ENCODE data around the gene TENM3. TPM values are rescaled to one million over a fixed set of nuclear protein-coding genes. Genes with fewer than 3 reads are reported as not detected.

TENM3 gene
- total RNA-seq, 2 donors from 2014 or later: not detected

DNA sequence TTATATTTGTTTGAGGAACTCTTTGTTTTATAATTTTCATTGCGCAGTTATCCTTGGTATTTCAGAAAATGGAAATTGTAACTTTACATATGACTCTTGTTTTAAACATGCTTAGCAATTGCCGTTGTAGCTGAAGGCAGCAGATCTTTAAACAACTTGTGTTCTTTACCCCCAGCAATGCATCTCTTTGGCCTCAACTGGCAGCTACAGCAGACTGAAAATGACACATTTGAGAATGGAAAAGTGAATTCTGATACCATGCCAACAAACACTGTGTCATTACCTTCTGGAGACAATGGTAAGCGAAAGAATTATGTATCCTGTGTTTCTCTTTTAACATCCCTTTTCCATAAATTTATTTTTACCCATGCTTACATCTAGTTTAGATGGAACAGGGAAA lies 410.4 kb downstream of the TENM3 start:
- DNase-seq: no peak
- no peaks in the 10 kb centered on the region for H3K9me3 ChIP-seq (ENCODE audit: control insufficient read depth, low read length, poor library complexity, severe bottlenecking)
- Mint-ChIP-seq H3K36me3 (ENCODE audit: low read depth) (no peaks in the 10 kb centered on the region), H3K27me3 (peaks cover 13% of the 10 kb centered on the region), H3K4me1 (no peaks in the 10 kb centered on the region), H3K4me3 (no peak overlapping the region), H3K27ac (no peak overlapping the region)
- no peak for ATAC-seq

DNA sequence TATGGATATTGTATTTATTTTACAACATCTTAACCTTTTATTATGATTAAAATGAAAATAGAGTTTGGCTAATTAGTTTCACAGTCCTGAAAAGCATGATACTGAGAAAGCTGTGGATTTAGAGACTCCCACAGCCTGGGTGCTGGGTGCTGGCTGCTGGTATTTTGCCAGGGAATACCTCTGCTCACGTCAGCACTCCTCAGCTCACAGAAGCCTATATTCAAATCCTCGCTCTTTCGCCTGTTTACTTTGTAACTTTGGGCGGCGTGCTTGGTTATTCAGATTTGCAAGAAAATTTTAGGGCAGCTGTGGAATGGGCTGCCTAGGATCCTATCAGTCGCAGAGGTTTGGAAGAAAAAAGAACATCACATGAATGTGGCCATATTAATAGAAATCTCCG lies 412.1 kb downstream of the TENM3 start:
- no peak for DNase-seq
- Mint-ChIP-seq H3K27ac (no peak overlapping the region), H3K4me1 (no peaks in the 10 kb centered on the region), H3K36me3 (ENCODE audit: low read depth) (no peaks in the 10 kb centered on the region), H3K27me3 (peaks cover 18% of the 10 kb centered on the region), H3K4me3 (no peak overlapping the region)
- no peaks in the 10 kb centered on the region for H3K9me3 ChIP-seq (ENCODE audit: control insufficient read depth, low read length, poor library complexity, severe bottlenecking)
- ATAC-seq: no peak

DNA sequence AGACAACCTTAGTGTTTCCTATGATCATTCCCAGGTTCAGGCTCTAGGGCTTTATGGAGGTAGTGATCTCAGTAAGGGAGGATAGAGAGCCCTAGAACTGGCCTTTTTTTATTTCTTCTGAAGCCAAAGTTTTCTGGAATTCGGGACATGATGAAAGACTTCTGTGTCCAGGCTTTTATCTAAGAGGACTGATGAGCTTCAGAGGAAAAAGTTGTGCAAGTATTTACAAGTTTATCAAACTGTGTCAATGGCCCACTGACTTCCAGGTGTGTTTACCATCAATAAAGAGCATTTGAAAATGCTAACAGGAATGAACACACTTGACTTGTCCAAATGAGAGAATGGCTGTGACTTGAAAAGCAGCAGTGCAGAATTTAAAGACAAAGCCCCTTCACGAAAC lies 419.3 kb downstream of the TENM3 start:
- DNase-seq (no peak), ATAC-seq (no peak)
- no peaks in the 10 kb centered on the region for H3K36me3 Mint-ChIP-seq (ENCODE audit: low read depth)
- H3K27ac Mint-ChIP-seq: no peak overlapping the region
- no peaks in the 10 kb centered on the region for H3K4me1 Mint-ChIP-seq
- no peak overlapping the region for H3K4me3 Mint-ChIP-seq
- H3K9me3 ChIP-seq (ENCODE audit: control insufficient read depth, low read length, poor library complexity, severe bottlenecking): no peaks in the 10 kb centered on the region
- H3K27me3 Mint-ChIP-seq: peaks cover 17% of the 10 kb centered on the region

DNA sequence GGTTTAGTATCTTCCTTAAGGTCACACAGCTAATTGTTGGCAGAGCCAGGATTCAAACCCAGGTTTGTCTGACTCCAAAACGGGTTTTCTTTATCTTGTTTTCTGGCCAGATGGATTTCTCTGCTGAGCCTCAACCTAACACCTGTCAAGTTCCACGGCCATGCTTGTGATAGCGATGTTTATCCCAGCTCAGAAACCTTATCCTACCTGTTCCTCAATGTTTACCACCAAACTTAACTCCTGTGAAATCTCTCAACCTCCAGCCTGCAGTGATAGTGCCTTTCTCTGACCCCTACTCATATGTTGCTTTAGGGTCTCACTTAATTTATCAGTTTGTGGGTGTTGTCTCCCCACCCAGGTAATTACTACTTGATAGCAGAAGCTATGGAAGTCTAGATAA lies 428.0 kb downstream of the TENM3 start:
- no peak overlapping the region for H3K27ac Mint-ChIP-seq
- H3K36me3 Mint-ChIP-seq (ENCODE audit: low read depth): no peaks in the 10 kb centered on the region
- H3K4me1 Mint-ChIP-seq: no peaks in the 10 kb centered on the region
- peaks cover 20% of the 10 kb centered on the region for H3K27me3 Mint-ChIP-seq
- ATAC-seq (no peak), DNase-seq (no peak)
- H3K4me3 Mint-ChIP-seq: no peak overlapping the region
- no peaks in the 10 kb centered on the region for H3K9me3 ChIP-seq (ENCODE audit: control insufficient read depth, low read length, poor library complexity, severe bottlenecking)

DNA sequence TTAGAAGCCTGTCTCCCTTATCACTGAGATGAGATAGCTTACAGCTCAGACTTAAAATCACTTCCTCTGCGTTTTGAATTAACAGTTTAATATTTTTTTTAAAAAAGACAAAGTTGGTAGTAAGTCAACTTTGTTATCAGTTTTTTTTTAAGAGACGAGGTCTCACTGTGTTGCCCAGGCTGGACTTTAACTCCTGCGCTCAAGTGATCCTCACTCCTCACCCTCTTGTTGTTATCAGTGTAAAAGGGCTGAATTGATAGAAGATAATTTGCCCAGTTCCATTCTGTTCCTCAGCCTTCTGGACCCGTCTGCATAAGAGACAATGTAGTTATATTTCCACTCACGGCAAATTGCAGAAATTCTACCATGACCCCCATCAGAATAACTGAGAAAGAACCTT lies 428.5 kb downstream of the TENM3 start:
- DNase-seq: no peak
- Mint-ChIP-seq H3K27me3 (peaks cover 23% of the 10 kb centered on the region), H3K36me3 (ENCODE audit: low read depth) (no peaks in the 10 kb centered on the region), H3K27ac (no peak overlapping the region), H3K4me3 (no peak overlapping the region), H3K4me1 (no peaks in the 10 kb centered on the region)
- no peaks in the 10 kb centered on the region for H3K9me3 ChIP-seq (ENCODE audit: control insufficient read depth, low read length, poor library complexity, severe bottlenecking)
- ATAC-seq: no peak

DNA sequence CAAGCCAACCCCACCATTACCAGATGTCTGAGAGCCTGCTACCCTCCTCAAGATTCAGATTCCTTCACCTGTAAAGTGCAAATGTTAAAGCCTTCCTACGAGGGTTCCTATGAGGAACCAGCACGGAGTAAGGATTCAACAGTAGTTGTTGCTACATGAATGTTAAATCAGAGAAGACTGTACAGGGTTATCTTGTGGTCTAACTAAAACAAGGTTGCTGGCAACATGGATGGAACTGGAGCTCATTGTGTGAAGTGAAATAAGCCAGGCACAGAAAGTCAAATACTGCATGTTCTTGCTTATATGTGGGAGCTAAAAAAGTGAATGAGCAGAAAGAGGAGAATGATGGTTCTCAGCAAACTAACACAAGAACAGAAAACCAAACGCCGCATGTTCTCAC lies 435.4 kb downstream of the TENM3 start:
- ATAC-seq (no peak), DNase-seq (no peak)
- Mint-ChIP-seq H3K27ac (no peak overlapping the region), H3K36me3 (ENCODE audit: low read depth) (no peaks in the 10 kb centered on the region), H3K4me1 (no peaks in the 10 kb centered on the region), H3K4me3 (no peak overlapping the region), H3K27me3 (peaks cover 32% of the 10 kb centered on the region)
- H3K9me3 ChIP-seq (ENCODE audit: control insufficient read depth, low read length, poor library complexity, severe bottlenecking): no peaks in the 10 kb centered on the region

DNA sequence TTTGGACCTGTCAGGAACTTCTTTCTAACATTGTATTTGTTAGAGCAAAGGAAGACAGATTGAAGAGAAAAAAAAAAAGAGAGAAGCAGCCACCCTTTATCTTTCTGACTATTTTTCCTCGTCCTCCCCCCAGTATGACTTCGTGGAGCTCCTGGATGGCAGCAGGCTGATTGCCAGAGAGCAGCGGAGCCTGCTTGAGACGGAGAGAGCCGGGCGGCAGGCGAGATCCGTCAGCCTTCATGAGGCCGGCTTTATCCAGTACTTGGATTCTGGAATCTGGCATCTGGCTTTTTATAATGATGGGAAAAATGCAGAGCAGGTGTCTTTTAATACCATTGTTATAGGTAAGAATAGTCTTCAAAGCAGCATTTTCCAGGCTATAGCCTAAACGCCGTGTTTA lies 436.3 kb downstream of the TENM3 start:
- Mint-ChIP-seq H3K27ac (no peak overlapping the region), H3K4me3 (no peak overlapping the region), H3K27me3 (peaks cover 28% of the 10 kb centered on the region), H3K4me1 (no peaks in the 10 kb centered on the region), H3K36me3 (ENCODE audit: low read depth) (no peaks in the 10 kb centered on the region)
- ATAC-seq (no peak), DNase-seq (no peak)
- no peaks in the 10 kb centered on the region for H3K9me3 ChIP-seq (ENCODE audit: control insufficient read depth, low read length, poor library complexity, severe bottlenecking)

DNA sequence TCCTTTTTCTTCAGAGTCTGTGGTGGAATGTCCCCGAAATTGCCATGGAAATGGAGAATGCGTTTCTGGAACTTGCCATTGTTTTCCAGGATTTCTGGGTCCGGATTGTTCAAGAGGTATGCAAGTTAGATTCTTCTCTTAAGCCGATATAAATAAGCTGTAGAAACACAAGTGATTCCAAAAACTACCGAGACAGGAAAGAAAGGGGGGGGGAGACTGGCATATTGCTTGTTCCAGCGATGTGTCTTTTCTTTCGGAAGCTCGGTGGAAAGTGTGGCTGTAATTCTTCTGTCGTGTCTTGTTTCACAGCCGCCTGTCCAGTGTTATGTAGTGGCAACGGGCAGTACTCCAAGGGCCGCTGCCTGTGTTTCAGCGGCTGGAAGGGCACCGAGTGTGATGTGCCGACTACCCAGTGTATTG lies 437.0 kb downstream of the TENM3 start:
- no peaks in the 10 kb centered on the region for H3K4me1 Mint-ChIP-seq
- DNase-seq (no peak), ATAC-seq (no peak)
- H3K27ac Mint-ChIP-seq: no peak overlapping the region
- no peaks in the 10 kb centered on the region for H3K9me3 ChIP-seq (ENCODE audit: control insufficient read depth, low read length, poor library complexity, severe bottlenecking)
- no peaks in the 10 kb centered on the region for H3K36me3 Mint-ChIP-seq (ENCODE audit: low read depth)
- peaks cover 28% of the 10 kb centered on the region for H3K27me3 Mint-ChIP-seq
- no peak overlapping the region for H3K4me3 Mint-ChIP-seq

DNA sequence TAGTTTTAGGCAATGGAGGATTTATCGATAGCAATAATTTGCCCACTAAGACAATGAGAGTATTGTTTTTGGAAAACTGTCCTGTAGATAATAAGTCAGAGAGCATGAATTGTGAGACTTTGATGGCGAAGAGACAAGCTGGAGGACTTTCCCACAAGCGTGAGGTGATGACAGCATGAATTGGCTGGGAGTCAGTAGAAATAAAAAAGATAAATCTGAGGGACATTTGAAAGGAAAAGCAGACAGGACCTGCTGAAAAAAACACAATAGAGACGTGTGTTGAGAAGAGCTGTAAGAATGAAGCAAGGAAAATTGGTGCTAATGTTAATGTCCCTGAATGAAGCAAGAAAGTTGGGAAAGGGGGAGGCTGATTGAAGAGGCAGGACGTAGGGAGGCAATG lies 440.5 kb downstream of the TENM3 start:
- no peaks in the 10 kb centered on the region for H3K4me1 Mint-ChIP-seq
- peaks cover 24% of the 10 kb centered on the region for H3K27me3 Mint-ChIP-seq
- H3K27ac Mint-ChIP-seq: no peak overlapping the region
- H3K4me3 Mint-ChIP-seq: no peak overlapping the region
- DNase-seq (no peak), ATAC-seq (no peak)
- no peaks in the 10 kb centered on the region for H3K9me3 ChIP-seq (ENCODE audit: control insufficient read depth, low read length, poor library complexity, severe bottlenecking)
- no peaks in the 10 kb centered on the region for H3K36me3 Mint-ChIP-seq (ENCODE audit: low read depth)

DNA sequence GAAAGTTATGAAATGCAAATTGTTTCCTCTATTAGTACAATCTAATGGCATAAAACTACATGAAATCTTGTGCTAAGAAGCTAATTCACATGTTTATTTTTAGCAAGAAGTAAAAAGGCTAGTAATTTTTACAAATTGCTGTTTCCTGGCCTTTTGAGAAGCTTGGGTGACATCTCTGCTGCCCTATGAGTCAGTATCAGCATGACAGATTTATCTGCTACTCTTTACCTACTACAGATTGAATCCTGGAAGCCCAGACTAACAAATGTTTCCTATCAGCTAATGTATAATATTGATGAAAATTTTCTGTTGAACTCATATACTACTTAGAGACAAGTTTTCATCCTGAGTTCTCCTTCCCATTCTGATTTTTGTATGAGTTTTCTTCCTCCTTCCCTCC lies 441.6 kb downstream of the TENM3 start:
- Mint-ChIP-seq H3K4me3 (no peak overlapping the region), H3K27ac (no peak overlapping the region), H3K4me1 (no peaks in the 10 kb centered on the region), H3K27me3 (peaks cover 27% of the 10 kb centered on the region), H3K36me3 (ENCODE audit: low read depth) (no peaks in the 10 kb centered on the region)
- DNase-seq (no peak), ATAC-seq (no peak)
- no peaks in the 10 kb centered on the region for H3K9me3 ChIP-seq (ENCODE audit: control insufficient read depth, low read length, poor library complexity, severe bottlenecking)

DNA sequence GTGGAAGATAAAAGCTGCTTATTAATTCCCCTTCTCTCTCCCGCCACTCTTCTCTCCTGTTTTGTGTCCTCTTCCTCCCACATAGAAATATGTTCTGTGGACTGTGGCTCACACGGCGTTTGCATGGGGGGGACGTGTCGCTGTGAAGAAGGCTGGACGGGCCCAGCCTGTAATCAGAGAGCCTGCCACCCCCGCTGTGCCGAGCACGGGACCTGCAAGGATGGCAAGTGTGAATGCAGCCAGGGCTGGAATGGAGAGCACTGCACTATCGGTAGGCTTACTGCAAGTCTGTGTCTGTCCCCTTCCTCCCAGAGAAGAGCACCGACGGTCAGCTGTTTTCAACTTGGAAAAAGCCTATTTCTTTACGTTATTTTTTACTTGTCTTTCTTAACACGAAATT lies 444.9 kb downstream of the TENM3 start:
- DNase-seq (no peak), ATAC-seq (no peak)
- Mint-ChIP-seq H3K36me3 (ENCODE audit: low read depth) (no peaks in the 10 kb centered on the region), H3K4me3 (no peak overlapping the region), H3K27ac (no peak overlapping the region), H3K27me3 (peaks cover 29% of the 10 kb centered on the region), H3K4me1 (no peaks in the 10 kb centered on the region)
- no peaks in the 10 kb centered on the region for H3K9me3 ChIP-seq (ENCODE audit: control insufficient read depth, low read length, poor library complexity, severe bottlenecking)

DNA sequence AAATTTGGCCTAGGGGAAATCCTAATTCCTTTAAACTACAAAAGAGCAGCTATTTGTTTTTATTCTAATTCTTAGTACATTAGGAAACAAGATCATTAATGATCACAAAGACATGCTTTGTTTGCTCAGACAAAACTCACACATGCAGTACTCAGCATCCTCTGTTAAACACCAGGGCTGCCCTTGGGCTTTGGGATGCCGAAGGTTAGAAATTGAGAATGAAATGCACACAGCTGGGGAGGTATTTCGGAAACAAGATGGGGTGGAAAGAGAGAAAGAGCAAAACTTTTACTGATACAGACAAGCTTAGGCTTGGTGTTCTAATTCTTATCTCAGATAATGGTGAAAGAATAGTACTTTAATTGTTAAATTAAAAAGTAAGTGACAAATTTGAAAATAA lies 451.3 kb downstream of the TENM3 start:
- Mint-ChIP-seq H3K27me3 (peaks cover 26% of the 10 kb centered on the region), H3K27ac (no peak overlapping the region), H3K36me3 (ENCODE audit: low read depth) (peaks cover 2% of the 10 kb centered on the region), H3K4me1 (no peaks in the 10 kb centered on the region), H3K4me3 (no peak overlapping the region)
- no peaks in the 10 kb centered on the region for H3K9me3 ChIP-seq (ENCODE audit: control insufficient read depth, low read length, poor library complexity, severe bottlenecking)
- ATAC-seq: no peak
- no peak for DNase-seq

DNA sequence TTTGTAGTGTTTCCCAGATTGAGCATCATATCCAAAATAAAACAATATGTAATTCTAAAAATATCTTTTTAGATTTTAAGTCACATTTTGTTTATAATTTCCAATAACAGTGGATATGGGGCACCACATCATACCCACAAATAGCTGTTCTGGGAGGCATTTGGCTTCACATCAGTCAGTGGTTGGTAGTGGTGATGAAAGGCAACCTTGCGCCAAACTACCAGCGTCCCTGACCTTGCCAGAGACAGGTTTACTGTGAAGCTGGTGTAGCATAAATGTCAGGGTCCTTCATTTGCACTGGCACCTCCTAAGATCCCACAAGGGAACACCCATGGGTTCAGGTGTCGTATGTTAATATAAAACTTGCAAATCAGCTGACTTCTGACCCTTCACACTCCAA lies 451.8 kb downstream of the TENM3 start:
- Mint-ChIP-seq H3K4me3 (no peak overlapping the region), H3K4me1 (no peaks in the 10 kb centered on the region)
- no peak for ATAC-seq

DNA sequence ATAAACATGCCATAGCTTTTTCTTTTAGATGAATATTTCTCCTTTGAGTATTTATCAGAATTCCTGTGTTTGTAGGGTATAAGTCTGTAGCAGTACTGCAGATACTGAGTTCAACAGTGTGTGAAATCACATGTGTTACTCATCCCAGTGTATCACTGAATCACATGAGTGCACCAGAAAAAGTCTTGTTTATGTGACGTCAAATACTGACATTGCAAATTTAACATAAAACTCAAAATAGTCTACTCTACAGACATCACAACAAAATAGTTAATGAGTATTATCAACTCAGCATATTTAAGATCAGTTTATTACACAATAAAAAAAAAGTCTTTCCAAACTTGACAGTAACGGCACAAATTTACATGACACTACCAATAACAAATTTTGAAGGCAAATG lies 452.6 kb downstream of the TENM3 start:
- H3K9me3 ChIP-seq (ENCODE audit: control insufficient read depth, low read length, poor library complexity, severe bottlenecking): no peaks in the 10 kb centered on the region
- Mint-ChIP-seq H3K27me3 (peaks cover 15% of the 10 kb centered on the region), H3K4me3 (no peak overlapping the region), H3K36me3 (ENCODE audit: low read depth) (peaks cover 2% of the 10 kb centered on the region), H3K27ac (no peak overlapping the region), H3K4me1 (no peaks in the 10 kb centered on the region)
- no peak for DNase-seq
- ATAC-seq: no peak

More for the DNA sequence above, 451.8 kb downstream of the TENM3 start:
- Mint-ChIP-seq H3K27ac (no peak overlapping the region), H3K27me3 (peaks cover 21% of the 10 kb centered on the region), H3K36me3 (ENCODE audit: low read depth) (peaks cover 2% of the 10 kb centered on the region)
- H3K9me3 ChIP-seq (ENCODE audit: control insufficient read depth, low read length, poor library complexity, severe bottlenecking): no peaks in the 10 kb centered on the region
- no peak for DNase-seq

DNA sequence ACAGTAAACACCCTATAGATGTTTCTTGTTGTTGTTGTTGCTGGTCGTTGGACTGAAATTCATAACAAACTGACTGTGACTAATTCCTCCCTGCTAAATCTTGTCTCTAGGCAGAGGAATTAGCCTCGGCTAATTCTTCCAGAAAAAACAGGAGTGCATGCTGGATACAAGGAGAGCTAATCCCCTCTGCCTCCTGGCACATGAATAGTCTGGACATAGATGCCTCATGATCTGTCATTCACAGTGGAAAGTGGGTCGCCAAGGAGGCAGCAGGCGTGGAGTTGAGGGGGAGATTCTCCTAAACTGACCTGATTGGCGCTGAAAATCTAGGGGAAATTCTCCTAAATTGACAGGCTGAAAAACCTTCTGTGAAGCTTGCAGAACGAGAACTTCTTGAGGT lies 453.9 kb downstream of the TENM3 start:
- no peak overlapping the region for H3K4me3 Mint-ChIP-seq
- ATAC-seq (no peak), DNase-seq (no peak)
- peaks cover 15% of the 10 kb centered on the region for H3K27me3 Mint-ChIP-seq
- no peaks in the 10 kb centered on the region for H3K4me1 Mint-ChIP-seq
- H3K36me3 Mint-ChIP-seq (ENCODE audit: low read depth): peaks cover 2% of the 10 kb centered on the region
- H3K9me3 ChIP-seq (ENCODE audit: control insufficient read depth, low read length, poor library complexity, severe bottlenecking): no peaks in the 10 kb centered on the region
- no peak overlapping the region for H3K27ac Mint-ChIP-seq

Measured in T-helper 17 cell (primary cell).